NK-92 (cell line): ENCODE results near the gene RNF214.
"Not testable (repeated sequence)": the region's sequence is repeated elsewhere in the genome, so short reads cannot be mapped to it uniquely, and the experiment has no call there.

Source experiments
- DNase-seq: peaks from one replicate; lab custom pipeline; 2025; ENCODE audit not compliant: unreplicated experiment; lab: John Stamatoyannopoulos, UW

The RNF214 gene

DNA sequence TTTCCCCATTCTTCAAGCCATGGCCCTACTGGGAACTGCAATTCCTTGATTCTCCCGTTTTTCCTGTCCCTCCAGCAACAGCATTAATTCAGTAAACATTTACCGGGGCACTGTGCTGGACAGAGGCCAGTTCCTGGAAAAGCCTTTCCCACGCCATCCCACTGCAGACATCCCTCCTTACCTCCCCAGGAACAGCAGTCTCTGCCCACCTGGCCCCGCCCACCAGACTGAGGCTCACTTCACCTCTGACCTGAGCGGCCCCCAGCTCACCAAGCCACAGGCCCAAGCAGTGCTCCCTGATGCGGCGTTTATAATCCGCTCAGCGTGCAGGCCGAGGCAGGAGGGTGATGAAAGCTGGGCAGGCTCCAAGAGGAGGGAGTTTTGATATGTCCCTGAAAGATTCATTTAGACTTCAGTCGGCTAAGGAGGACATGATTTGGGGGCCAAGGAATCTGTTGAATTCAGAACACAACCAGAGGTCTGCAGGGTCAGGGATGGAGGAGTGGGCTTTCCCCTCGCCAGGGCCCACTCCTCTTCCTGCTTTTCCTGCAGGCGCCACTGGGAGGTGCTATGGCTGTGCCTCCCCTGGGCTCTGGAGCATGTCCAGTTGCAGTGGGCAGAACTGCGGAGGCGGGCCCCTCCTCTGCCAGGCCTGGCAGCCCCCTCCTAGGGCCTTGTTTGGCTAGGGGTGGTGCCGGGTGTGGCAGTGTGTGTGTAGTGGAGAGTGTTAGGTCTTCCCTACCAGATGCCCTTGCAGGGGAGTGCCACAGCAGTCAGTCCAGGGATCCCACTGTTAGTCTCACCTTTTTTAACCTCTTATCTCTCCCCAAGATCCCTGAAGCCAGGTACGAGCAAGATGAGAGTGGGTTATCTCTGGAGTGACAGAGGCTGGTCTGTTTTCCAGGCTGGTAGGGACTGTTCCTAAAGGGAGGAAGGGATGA lies 34.7 kb upstream of the RNF214 start:
- DNase-seq = no peak

DNA sequence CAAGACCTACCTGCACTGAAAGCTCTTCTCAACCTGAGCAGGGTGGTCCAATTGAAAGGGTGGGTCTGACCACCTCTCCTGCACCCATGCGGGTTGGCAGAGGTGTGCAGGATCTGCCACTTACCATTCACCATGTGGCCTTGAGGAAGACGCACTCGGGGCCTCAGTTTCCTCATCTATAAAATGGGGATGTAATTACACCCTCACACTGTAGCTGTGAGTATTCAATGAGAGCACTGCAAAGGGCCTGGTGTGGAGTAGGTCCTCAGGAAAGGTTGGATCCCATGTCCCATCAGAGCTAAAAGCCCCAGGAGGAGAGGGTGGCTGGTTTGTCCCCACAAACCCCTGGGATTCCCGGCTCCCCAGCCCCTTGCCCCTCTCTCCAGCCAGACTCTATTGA lies 33.9 kb upstream of the RNF214 start:
- DNase-seq = no peak

DNA sequence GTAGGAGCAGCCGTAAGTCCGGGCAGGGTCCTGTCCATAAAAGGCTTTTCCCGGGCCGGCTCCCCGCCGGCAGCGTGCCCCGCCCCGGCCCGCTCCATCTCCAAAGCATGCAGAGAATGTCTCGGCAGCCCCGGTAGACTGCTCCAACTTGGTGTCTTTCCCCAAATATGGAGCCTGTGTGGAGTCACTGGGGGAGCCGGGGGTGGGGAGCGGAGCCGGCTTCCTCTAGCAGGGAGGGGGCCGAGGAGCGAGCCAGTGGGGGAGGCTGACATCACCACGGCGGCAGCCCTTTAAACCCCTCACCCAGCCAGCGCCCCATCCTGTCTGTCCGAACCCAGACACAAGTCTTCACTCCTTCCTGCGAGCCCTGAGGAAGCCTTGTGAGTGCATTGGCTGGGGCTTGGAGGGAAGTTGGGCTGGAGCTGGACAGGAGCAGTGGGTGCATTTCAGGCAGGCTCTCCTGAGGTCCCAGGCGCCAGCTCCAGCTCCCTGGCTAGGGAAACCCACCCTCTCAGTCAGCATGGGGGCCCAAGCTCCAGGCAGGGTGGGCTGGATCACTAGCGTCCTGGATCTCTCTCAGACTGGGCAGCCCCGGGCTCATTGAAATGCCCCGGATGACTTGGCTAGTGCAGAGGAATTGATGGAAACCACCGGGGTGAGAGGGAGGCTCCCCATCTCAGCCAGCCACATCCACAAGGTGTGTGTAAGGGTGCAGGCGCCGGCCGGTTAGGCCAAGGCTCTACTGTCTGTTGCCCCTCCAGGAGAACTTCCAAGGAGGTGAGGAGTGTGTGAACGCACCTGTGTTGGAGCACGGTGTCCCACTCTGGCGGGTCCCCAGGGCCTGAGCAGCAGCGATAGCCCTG lies 33.2 kb upstream of the RNF214 start, which contains the start of gene TAGLN:
Gene TAGLN, plus strand, starts transcription at position 318 of the 863 bp plus-strand sequence. CDS start 3,644 bp downstream, outside the sequence.
- DNase-seq = no peak

DNA sequence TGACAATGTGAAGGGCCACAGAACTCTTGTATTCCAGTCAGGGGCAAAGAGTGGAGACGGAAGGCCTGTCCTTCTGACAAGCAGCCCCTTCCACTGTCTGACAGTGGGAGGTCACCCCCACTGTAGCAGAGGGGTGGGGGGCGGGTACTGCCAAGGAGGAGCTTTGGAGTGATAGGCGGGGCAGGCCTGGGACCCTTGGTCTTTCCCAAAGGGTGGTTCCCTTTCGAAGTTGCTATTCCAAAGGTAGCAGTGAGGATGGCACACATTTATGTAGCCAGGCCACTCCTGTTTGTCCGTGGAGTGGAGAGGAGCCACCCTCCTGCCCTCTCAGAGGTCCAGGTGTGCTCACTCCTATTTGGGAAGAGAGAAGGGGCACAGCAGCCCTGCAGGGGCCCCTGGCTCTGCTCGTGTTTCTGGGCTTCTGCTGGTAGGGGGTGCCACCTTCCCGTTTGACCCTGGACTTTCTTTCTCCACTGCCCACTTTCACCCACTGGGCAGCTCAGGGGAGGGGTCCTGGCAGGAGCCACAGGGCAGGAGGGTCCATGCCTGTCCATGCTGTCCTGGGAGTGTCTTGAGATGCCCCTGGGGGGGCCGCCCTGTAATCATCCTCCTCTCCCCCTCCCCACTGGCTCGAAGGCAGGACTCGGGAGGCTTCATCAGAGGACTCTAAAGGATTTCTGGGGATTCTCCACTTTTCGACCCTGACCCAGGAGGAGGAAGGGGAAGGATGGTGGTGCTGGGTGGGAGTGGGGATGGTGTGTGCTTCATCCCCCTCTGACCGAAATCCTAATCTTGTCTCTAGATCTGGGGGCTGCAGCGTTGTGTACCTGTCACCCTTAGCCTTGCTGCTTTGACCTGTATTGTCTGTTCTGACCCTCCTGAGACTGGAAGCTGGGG lies 32.3 kb upstream of the RNF214 start:
- DNase-seq = no peak

DNA sequence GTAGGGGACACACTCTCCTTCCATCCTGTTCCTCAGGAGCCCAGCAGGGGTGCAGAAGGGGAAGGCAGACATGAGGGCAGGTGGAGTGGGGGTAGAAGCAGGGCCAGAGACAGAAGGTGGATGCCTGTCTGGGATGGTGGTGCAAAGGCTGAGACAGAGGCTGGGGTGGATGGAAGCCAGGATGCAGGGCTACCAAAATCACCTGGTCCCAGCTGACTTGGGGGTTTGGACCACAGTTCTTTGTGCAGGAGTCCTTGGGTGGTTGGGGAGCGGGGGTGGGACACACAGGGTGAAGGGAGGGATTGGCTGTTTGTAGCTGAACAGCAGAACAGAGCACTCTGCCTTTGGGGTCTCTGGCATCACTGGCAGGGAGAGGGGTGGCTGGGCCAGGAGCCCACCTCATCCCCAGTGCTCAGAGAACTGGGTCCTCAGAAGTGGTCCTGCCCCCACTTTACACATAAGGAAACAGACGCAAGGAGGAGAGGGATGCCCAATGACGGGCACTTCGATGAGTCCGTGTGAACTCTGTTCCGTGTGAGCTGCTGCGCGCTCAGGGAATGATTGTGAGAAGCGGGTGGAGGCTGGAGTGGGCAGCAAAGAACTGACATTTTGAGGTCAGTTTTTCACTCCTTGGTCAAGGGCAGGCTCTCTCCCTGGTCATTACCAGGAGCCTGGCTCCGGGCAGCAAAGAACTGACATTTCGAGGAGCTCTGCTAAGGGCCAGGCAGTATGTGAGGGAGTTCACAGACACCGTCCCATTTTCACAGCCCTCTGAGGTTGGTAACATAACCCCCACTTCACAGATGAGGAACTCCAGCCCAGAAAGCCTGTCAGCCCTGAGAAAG lies 31.4 kb upstream of the RNF214 start:
- no peak for DNase-seq

DNA sequence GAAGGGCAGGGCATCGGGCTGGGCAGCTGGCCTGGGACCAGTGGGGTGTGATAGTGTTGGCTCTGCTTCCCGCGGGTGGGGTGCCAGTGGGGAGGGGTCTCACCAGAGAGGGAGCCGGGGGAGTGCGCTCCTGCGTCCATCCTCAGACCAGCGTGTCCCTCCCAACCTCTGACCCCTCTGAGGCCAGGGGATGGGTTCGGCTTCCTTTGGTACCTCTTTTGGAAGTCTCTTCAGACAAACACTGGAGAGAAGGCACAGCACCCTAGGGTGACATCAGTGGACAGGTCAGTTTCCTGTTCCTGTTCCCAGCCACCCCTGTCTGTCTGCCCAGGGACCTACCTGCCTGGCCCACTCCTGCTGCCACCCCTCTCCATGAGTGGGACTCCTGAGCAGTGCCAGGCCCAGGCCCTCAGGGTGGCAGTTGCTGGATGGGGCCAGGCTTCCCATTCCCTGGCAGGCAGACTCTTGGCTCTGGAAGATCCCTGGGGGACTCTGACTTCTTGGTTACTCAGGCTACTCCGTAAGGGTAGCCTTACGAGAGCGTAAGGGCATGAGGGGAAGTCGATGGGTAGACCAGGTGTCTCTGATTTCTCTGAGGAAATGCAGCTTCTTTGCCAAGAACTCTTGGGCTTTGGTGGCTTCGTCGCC lies 30.7 kb upstream of the RNF214 start:
- DNase-seq = no peak

DNA sequence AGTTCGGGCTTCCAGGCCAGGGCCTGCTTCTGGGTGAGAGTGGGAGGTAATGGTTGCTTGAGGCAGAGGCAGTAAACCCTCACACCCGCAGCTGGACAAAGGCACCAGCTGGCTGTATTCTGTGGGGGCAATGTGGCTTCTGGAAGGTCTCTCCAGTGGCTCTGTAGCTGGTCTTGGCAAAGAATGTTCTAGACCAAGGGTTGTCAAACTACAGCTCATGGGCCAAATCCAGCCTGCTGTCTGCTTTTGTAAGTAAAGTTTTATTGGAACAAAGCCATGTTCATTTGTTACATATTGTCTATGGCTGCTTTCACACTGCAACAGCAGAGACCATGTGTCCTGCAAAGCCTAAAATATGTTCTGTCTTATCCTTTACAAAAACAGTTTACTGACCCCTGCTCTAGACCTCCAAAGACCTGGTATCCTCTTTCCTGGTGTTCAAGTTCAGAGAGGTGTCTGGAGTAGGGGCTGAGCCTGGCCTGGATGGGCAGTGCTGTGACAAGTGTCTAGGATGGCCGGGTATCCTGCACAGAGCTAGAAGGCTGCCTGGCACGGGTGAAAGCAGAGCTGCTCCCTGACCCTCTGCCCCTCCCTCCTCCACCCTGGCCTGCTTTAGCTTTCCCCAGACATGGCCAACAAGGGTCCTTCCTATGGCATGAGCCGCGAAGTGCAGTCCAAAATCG lies 29.9 kb upstream of the RNF214 start:
- DNase-seq = no peak

DNA sequence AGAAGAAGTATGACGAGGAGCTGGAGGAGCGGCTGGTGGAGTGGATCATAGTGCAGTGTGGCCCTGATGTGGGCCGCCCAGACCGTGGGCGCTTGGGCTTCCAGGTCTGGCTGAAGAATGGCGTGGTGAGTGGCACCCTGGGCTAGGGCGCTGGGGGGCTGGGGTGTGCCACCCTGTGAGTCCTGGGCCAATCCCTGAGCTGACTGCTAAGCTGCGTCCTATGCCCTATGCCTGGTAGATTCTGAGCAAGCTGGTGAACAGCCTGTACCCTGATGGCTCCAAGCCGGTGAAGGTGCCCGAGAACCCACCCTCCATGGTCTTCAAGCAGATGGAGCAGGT lies 29.4 kb upstream of the RNF214 start:
- no peak for DNase-seq

DNA sequence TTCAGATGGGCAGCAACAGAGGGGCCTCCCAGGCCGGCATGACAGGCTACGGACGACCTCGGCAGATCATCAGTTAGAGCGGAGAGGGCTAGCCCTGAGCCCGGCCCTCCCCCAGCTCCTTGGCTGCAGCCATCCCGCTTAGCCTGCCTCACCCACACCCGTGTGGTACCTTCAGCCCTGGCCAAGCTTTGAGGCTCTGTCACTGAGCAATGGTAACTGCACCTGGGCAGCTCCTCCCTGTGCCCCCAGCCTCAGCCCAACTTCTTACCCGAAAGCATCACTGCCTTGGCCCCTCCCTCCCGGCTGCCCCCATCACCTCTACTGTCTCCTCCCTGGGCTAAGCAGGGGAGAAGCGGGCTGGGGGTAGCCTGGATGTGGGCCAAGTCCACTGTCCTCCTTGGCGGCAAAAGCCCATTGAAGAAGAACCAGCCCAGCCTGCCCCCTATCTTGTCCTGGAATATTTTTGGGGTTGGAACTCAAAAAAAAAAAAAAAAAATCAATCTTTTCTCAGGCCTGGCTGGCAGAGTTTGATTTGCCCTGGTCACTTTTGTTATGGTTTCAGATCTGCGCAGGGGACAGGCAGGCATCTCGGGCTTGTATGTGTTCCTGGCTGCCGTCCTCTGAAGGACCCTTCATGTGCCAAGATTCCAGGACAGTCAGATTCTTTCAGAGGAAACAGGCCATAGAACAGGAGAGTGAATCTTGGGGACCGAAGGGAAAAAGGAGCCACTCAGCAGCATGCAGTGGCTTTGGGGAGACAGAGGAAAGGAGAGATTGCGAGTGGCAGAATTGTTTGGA lies 28.0 kb upstream of the RNF214 start:
- no peak for DNase-seq

DNA sequence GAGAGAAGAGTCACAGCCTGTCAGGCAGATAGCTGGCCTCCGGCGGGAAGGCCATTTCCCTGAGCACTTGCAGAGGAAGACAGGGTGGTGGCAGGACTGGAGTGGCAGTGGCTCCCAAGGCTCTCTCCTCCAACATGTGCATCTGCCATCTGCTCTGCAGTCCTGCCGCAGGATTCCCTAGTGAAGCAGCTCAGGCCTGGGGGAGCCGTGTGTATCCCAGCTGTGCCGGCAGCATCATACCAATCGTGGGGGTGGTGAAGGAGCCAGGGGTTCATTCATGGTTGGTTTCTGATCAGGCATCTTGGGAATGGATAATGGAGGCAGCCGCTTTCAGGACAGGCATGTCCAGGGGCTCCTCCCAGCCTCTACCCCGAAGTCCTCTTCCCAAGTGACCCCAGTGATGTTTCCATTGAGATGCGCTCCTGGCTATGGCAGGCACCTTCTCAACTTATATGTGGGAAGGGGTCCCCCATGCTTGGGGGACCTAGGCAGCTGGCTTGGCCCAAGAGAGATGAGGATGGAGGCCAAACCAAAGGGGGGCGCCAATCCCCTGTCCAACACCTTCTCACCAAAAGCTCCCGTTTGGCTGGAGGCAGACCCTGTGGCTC lies 27.2 kb upstream of the RNF214 start:
- DNase-seq = no peak

DNA sequence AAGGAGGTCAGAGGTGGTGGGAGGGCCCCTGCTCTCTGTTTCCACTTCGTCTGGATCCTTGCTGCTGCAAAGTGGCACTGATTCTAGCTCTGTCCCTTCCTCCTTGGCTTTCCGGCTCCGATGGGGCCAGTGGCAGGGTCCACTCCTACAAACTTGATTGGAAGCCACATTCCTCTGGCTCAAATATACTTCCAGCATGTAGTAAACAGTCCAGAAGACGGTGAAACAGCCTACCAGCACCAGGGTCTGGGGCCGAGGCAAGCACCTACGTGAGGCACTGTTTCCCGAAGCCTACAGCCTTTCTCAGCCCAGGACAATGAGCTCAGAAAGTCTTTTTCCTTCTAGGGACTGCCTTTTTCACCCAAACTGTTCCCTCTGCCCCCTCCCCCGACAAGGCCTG lies 26.4 kb upstream of the RNF214 start:
- DNase-seq = not testable (repeated sequence)

DNA sequence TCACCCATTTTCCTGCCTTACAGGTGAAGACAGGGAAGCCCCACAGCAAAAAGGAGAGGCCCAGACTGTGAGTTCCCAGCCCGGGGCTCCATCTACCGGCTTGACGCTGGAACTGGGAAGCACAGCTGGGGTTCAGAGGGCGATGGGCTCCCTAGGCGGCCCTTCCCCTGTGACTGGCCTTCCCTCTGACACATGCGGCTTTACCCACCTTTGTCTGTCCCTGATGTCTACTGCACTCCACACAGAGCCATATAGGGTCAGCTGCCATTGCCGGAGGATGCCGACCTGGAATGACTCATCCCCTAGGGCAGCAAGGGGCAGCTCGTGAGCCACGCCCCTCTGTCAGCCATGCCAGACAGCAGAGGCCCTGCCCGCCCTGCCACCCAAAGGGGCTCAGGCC lies 25.6 kb upstream of the RNF214 start:
- DNase-seq = not testable (repeated sequence)

DNA sequence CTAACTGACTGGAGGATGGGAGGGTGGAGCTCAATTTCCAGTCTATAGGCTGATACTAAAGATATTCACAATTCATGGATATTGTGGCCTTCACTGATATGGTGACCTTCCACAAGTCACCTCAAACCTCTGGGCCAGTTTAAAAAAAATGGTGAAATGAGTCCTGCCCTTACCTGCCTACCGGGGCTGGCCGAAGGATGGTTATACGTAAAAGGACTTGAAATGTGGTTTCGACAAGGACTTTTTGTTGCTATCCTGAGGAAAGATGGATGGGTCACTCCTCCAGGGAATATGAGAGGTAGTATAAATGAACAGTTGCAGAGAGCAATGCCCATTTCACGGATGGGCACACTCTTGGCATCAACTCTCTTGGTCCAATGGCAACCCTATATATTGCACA lies 25.0 kb upstream of the RNF214 start:
- not testable (repeated sequence) for DNase-seq

DNA sequence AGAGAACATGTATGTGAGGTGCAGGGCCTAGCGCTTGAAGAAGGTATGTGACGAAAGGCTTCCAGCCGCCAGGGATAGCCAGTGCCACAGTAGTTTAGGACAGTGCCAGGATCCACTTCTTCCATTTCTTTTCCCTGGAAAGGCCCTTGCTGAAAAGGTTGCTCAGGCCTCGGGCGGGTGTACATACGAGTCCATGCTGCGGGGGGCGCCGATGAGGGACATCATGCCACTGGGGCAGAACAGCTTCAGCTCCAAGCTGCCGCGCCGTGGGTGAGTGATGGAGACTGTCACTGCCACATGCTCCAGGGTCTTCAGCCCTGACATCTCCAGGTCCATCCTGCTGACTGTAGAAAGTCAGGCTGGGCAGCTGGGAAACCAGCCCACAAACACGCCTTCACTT lies 23.8 kb upstream of the RNF214 start:
- DNase-seq = not testable (repeated sequence)

DNA sequence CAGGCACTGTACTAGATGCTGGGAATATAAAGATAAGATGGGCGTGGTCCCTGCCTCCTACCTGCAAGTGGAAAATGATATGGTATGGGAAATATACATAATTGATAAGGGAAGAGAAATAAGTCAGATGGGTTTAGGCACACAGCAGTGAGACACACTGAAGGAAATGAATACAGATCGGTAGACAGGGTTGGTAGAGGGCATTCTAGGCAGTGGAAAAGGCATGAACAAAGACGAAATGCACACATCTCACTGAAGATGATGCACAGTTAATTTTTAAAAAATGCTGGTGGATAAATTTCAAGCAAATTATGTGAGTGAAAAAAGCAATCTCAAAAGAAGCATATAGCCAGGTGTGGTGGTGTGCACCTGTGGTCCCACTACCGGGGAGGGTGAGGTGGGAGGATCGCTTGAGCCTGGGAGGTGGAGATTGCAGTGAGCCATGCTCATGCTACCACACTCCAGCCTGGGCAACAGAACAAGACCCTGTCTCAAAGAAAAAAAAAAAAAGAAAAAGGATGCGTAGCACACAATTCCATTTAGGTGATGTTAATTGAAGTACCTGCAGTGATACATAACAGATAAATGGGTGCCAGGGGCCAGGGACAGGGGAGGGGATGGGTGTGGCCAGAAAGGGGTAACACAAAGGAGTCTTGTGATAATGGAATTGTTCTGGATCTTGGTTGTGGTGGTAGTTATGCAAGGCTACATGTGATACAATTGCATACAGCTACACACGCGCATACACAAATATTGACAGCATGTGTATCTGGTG lies 22.9 kb upstream of the RNF214 start:
- DNase-seq = not testable (repeated sequence)

DNA sequence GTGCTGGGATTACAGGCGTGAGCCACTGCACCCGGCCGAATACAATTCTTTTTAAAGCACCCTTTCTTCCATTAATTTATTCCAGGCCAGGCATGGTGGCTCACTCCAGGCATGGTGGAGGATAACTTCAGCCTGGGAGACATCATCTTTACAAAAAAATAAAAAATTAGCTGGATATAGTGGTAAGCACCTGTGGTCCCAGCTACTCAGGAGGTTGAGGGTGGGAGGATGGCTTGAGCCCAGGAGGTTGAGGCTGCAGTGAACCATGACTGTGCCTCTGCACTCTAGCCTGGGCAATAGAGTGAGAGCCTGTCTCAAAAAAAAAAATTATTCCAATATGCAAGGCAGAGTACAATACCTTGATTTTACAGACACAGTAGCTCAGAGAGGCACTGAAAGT lies 21.9 kb upstream of the RNF214 start:
- no peak for DNase-seq
